IMR-90 (cell line): ENCODE results near the gene ATP5F1D. TPM values are rescaled to one million over a fixed set of nuclear protein-coding genes. Genes with fewer than 3 reads are reported as not detected.

ENCODE experiments used
- ATAC-seq: fragments of 200-7000 bp; cut with Tn5 transposase; 2 replicates; pipeline ENCODE4 v1.9.1; 2020; ENCODE audit warnings: low read depth, mild to moderate bottlenecking, moderate library complexity
- BruUV-seq: library from RNA; stranded (reverse); fragments of 400-500 nt; replicated peaks from 2 replicates; lab custom pipeline; 2021; lab: Mats Ljungman, UMichigan
- CTCF ChIA-PET: fragments of 300-600 bp; formaldehyde crosslinking; extraction: SDS; loops from one replicate; lab custom pipeline; 2021; ENCODE audit warnings: antibody characterized with exemption; lab: Yijun Ruan, JAX
- POLR2A ChIA-PET: fragments of 300-600 bp; sonication (Branson Sonifier 250); formaldehyde crosslinking; loops from one replicate; lab custom pipeline; 2022; ENCODE audit warnings: antibody characterized with exemption; ENCODE audit not compliant: unreplicated experiment; lab: Charles Lee
- DNase-seq: peaks from one replicate; pipeline ENCODE4 v3.0.0; 2013
- H2AFZ ChIP-seq: replicated peaks from 2 replicates; pipeline ENCODE3; 2013; ENCODE audit warnings: low read length, mild to moderate bottlenecking; ENCODE audit not compliant: poor library complexity
- H2AK5ac ChIP-seq: 2 replicates; pipeline ENCODE4 v1.6.1; 2013; ENCODE audit warnings: low read depth, low read length, inconsistent platforms
- H2AK9ac ChIP-seq: replicated peaks from 2 replicates; pipeline ENCODE3; 2013; ENCODE audit warnings: mild to moderate bottlenecking, low read depth, low read length, moderate library complexity; ENCODE audit not compliant: poor library complexity
- H2BK120ac ChIP-seq: 2 replicates; pipeline ENCODE4 v1.6.1; 2013; ENCODE audit warnings: low read depth, low read length, inconsistent platforms
- H2BK15ac ChIP-seq: 3 replicates; pipeline ENCODE4 v1.6.1; 2013; ENCODE audit warnings: low read depth, low read length, inconsistent platforms
- H2BK20ac ChIP-seq: 2 replicates; pipeline ENCODE4 v1.6.1; 2013; ENCODE audit warnings: low read depth, mild to moderate bottlenecking, inconsistent platforms, low read length, moderate library complexity
- H2BK5ac ChIP-seq: 2 replicates; pipeline ENCODE4 v1.6.1; 2013; ENCODE audit warnings: mild to moderate bottlenecking, low read depth, low read length, inconsistent platforms; ENCODE audit not compliant: poor library complexity, severe bottlenecking
- H3K14ac ChIP-seq: replicated peaks from 2 replicates; pipeline ENCODE4 v1.6.1; 2013; ENCODE audit warnings: low read depth, low read length, inconsistent platforms
- H3K18ac ChIP-seq: 2 replicates; pipeline ENCODE4 v1.6.1; 2013; ENCODE audit warnings: low read depth, low read length, control low read depth
- H3K23ac ChIP-seq: 2 replicates; pipeline ENCODE4 v1.6.1; 2013; ENCODE audit warnings: low read depth, low read length, inconsistent platforms
- H3K27ac ChIP-seq: 2 replicates; pipeline ENCODE4 v1.5.1; 2013; ENCODE audit warnings: mild to moderate bottlenecking, control low read depth, low read length; ENCODE audit not compliant: insufficient read depth
- H3K27me3 ChIP-seq: 2 replicates; pipeline ENCODE4 v1.6.1; 2013; ENCODE audit warnings: low read length; ENCODE audit not compliant: control insufficient read depth, insufficient read depth
- H3K36me3 ChIP-seq: 2 replicates; pipeline ENCODE4 v1.6.1; 2013; ENCODE audit warnings: low read length, mixed read lengths; ENCODE audit not compliant: control insufficient read depth, insufficient read depth
- H3K4ac ChIP-seq: 2 replicates; pipeline ENCODE4 v1.6.1; 2013; ENCODE audit warnings: low read depth, low read length, inconsistent platforms
- H3K4me1 ChIP-seq: 2 replicates; pipeline ENCODE4 v1.6.1; 2013; ENCODE audit warnings: low read length, mixed read lengths; ENCODE audit not compliant: control insufficient read depth, insufficient read depth
- H3K4me2 ChIP-seq: 2 replicates; pipeline ENCODE4 v1.6.1; 2013; ENCODE audit warnings: low read depth, mild to moderate bottlenecking, control low read depth, low read length, moderate library complexity
- H3K4me3 ChIP-seq: 2 replicates; pipeline ENCODE4 v1.5.1; 2013; ENCODE audit warnings: low read depth, mild to moderate bottlenecking, control low read depth, low read length, moderate library complexity; ENCODE audit not compliant: insufficient read depth
- H3K56ac ChIP-seq: 2 replicates; pipeline ENCODE4 v1.6.1; 2013; ENCODE audit warnings: low read length, inconsistent platforms; ENCODE audit not compliant: insufficient read depth; ENCODE audit errors: extremely low read depth
- H3K79me1 ChIP-seq, 2 experiments: 2 replicates each; pipeline ENCODE4 v1.6.1; 2013; ENCODE audit warnings: low read length in 2 of 2, inconsistent platforms in 1 of 2, low read depth in 1 of 2
- H3K9ac ChIP-seq: 2 replicates; pipeline ENCODE4 v1.6.1; 2013; ENCODE audit warnings: low read depth, low read length, control low read depth
- H3K9me1 ChIP-seq: 2 replicates; pipeline ENCODE4 v1.6.1; 2013; ENCODE audit warnings: low read length, inconsistent platforms; ENCODE audit not compliant: insufficient read depth
- H3K9me3 ChIP-seq: 2 replicates; pipeline ENCODE4 v1.6.1; 2013; ENCODE audit warnings: low read length; ENCODE audit not compliant: control insufficient read depth, insufficient read depth
- H4K20me1 ChIP-seq: 2 replicates; pipeline ENCODE4 v1.6.1; 2013; ENCODE audit warnings: low read length, inconsistent platforms; ENCODE audit not compliant: insufficient read depth
- H4K5ac ChIP-seq: 2 replicates; pipeline ENCODE4 v1.6.1; 2013; ENCODE audit warnings: mild to moderate bottlenecking, low read depth, low read length, control low read depth
- H4K8ac ChIP-seq, 2 experiments: 2 replicates each; pipeline ENCODE4 v1.6.1; 2013; ENCODE audit warnings: low read depth in 2 of 2, low read length in 2 of 2, control low read depth in 1 of 2, inconsistent platforms in 1 of 2
- H4K91ac ChIP-seq: 2 replicates; pipeline ENCODE4 v1.6.1; 2013; ENCODE audit warnings: low read depth, low read length, inconsistent platforms; ENCODE audit not compliant: insufficient read depth
- BHLHE40 ChIP-seq: fragments of 150-350 bp; IDR thresholded peaks from 2 replicates; pipeline ENCODE4 v1.6.1; 2016; ENCODE audit warnings: mild to moderate bottlenecking, low read depth, low read length
- CEBPB ChIP-seq: IDR thresholded peaks from 2 replicates; pipeline ENCODE4 v1.6.1; 2012; ENCODE audit warnings: low read depth, low read length, improper control_type of control experiment
- CHD1 ChIP-seq: IDR thresholded peaks from 2 replicates; pipeline ENCODE4 v1.6.1; 2012; ENCODE audit warnings: low read depth, low read length, improper control_type of control experiment
- FOS ChIP-seq: fragments of 150-350 bp; IDR thresholded peaks from 2 replicates; pipeline ENCODE4 v1.6.1; 2016; ENCODE audit warnings: low read depth, low read length
- MAFK ChIP-seq: IDR thresholded peaks from 2 replicates; pipeline ENCODE4 v1.6.1; 2012; ENCODE audit warnings: low read depth, low read length, improper control_type of control experiment
- MAZ ChIP-seq: IDR thresholded peaks from 2 replicates; pipeline ENCODE4 v1.6.1; 2012; ENCODE audit warnings: low read depth, mild to moderate bottlenecking, low read length, improper control_type of control experiment, moderate library complexity, borderline replicate concordance
- MXI1 ChIP-seq: IDR thresholded peaks from 2 replicates; pipeline ENCODE4 v1.6.1; 2012; ENCODE audit warnings: low read depth, mild to moderate bottlenecking, low read length, moderate library complexity, borderline replicate concordance
- NFE2L2 ChIP-seq: fragments of 150-350 bp; IDR thresholded peaks from 2 replicates; pipeline ENCODE4 v1.6.1; 2016; ENCODE audit warnings: low read depth, mild to moderate bottlenecking, low read length
- POLR2A ChIP-seq: IDR thresholded peaks from 2 replicates; pipeline ENCODE4 v1.6.1; 2012; ENCODE audit warnings: mild to moderate bottlenecking, low read depth, low read length
- RAD21 ChIP-seq: IDR thresholded peaks from 2 replicates; pipeline ENCODE4 v1.6.1; 2012; ENCODE audit warnings: low read length, improper control_type of control experiment
- RCOR1 ChIP-seq: IDR thresholded peaks from 2 replicates; pipeline ENCODE4 v1.6.1; 2012; ENCODE audit warnings: mild to moderate bottlenecking, low read length, improper control_type of control experiment; ENCODE audit not compliant: insufficient replicate concordance
- RFX5 ChIP-seq: IDR thresholded peaks from 2 replicates; pipeline ENCODE4 v1.8.0; 2012; ENCODE audit warnings: low read depth, mild to moderate bottlenecking, low read length, moderate library complexity
- SMC3 ChIP-seq: fragments of 150-350 bp; IDR thresholded peaks from 2 replicates; pipeline ENCODE4 v1.6.1; 2016; ENCODE audit warnings: low read depth, mild to moderate bottlenecking, antibody characterized with exemption, low read length, moderate library complexity
- WGBS, 2 experiments: methylation state at CpG; one replicate each; pipeline versions ENCODE4 v1.1.5 to v1.1.7; 2013; ENCODE audit warnings: missing lambda C conversion rate in 2 of 2; ENCODE audit not compliant: insufficient read length in 1 of 2; ENCODE audit errors: extremely low coverage in 2 of 2; 5-methylcytosine and 5-hydroxymethylcytosine counted together
- dilution Hi-C: fragments of 300-500 bp; cut with HindIII; formaldehyde crosslinking; loops from one replicate; pipeline ENCODE4 v1.14.3; 2018; ENCODE audit warnings: low sequenced_read_pairs; ENCODE audit not compliant: unreplicated experiment
- in situ Hi-C: fragments of 300-500 bp; cut with MboI; formaldehyde crosslinking; loops from 3 replicates; pipeline ENCODE4 v1.14.3; 2019; ENCODE audit warnings: low sequenced_read_pairs, inconsistent platforms, mixed read lengths
- intact Hi-C: fragments of 100-400 bp; cut with micrococcal nuclease; formaldehyde crosslinking; loops from 2 replicates; pipeline ENCODE4 v1.10.0; 2022
- polyA plus RNA-seq, 3 experiments: library from polyadenylated mRNA; depleted of rRNA; stranded (reverse); fragments of >200 nt; gene quantifications; 2 replicates each; pipeline ENCODE4 v1.2.3, GENCODE V29; 2012; ENCODE audit warnings: low replicate concordance in 1 of 3
- total RNA-seq: library from RNA; depleted of rRNA; stranded (reverse); fragments of >200 nt; gene quantifications from 2 replicates; pipeline ENCODE4 v1.2.3, GENCODE V29; 2012
- TF ChIP-seq, protein P1 (sequence below): fragments of 150-350 bp; IDR thresholded peaks from 2 replicates; pipeline ENCODE4 v1.6.1; 2016; ENCODE audit warnings: low read depth, mild to moderate bottlenecking, low read length, moderate library complexity, borderline replicate concordance
- TF ChIP-seq, protein P2 (sequence below): fragments of 150-350 bp; IDR thresholded peaks from 2 replicates; pipeline ENCODE4 v1.6.1; 2017; ENCODE audit warnings: mild to moderate bottlenecking, antibody characterized with exemption, low read length, low read depth

ATP5F1D gene
- total and polyA plus RNA-seq, 2 of the 4 experiments (the other 2 are of a cell fraction), result 7.3 to 140 TPM

DNA sequence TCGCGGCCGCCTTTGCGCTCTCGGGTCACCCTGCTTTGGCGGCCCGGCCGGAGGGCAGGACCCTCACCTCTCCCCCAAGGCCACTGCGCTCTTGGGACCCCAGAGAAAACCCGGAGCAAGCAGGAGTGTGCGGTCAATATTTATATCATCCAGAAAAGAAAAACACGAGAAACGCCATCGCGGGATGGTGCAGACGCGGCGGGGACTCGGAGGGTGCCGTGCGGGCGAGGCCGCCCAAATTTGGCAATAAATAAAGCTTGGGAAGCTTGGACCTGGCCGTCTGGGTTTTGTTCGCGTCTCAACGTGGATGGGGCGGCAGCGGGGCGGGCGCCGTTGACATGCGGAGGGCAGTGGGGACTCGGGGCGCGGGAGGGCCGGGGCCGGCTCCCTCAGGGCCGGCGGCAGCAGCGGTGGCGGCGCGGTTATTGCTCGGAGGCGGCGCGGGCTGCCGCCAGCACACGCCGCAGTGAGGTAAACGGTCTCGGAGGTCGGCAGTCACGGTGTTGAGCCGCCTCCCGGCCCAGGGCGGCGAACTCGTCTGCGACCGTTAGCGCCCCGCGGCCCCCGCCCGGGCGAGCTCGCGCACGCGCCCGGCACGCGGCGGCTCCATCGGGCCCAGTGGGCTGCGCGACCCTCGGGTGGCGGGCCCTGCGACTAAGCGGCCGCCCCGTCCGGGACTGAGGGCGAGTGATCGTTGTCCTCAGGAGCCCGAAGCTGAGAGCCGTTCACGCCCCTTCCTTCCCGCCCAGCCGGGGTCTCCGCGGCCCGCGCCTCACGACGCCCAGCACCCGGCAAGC is 13.2 kb upstream of the ATP5F1D start:
- no peak overlapping the region for H3K27ac ChIP-seq
- in situ Hi-C loops, result no loop called here
- no peak overlapping the region for H3K18ac ChIP-seq
- peaks cover 12% of the 10 kb centered on the region for H3K4me1 ChIP-seq
- H2AK9ac ChIP-seq, result no peak overlapping the region
- intact Hi-C loops, result no loop called here
- no peak overlapping the region for H3K14ac ChIP-seq
- no peak overlapping the region for H2BK5ac ChIP-seq
- H3K9me3 ChIP-seq, result no peaks in the 10 kb centered on the region
- H3K9me1 ChIP-seq, result no peaks in the 10 kb centered on the region
- H4K20me1 ChIP-seq, result peaks cover 28% of the 10 kb centered on the region
- no peak overlapping the region for H2BK120ac ChIP-seq
- no peak overlapping the region for H2AK5ac ChIP-seq
- H2AFZ ChIP-seq, result no peak overlapping the region
- H3K9ac ChIP-seq, result no peak overlapping the region
- WGBS, 2 experiments, result 97% methylated on average over 68 of the region's 100 CpGs; no CpG with 5 or more reads in 1 of the 2 experiments
- peaks cover 0 to 24% of the 10 kb centered on the region in 2 experiments; a peak in 2 of 4 replicates for H3K79me1 ChIP-seq
- no peak overlapping the region for H2BK20ac ChIP-seq
- ATAC-seq, result no peak
- H3K4me3 ChIP-seq, result no peak overlapping the region
- H2BK15ac ChIP-seq, result no peak overlapping the region
- CTCF ChIA-PET, result no interaction called here
- H3K4me2 ChIP-seq, result no peak overlapping the region
- dilution Hi-C loops, result no loop called here
- H3K36me3 ChIP-seq, result peaks cover 52% of the 10 kb centered on the region
- no peak overlapping the region for H4K91ac ChIP-seq
- no peak for DNase-seq
- no peaks in the 10 kb centered on the region for H3K27me3 ChIP-seq
- H3K23ac ChIP-seq, result no peak overlapping the region
- H4K8ac ChIP-seq, result no peak overlapping the region
- POLR2A ChIA-PET, result no interaction called here
- no peak overlapping the region for H3K56ac ChIP-seq
- no peak overlapping the region for H3K4ac ChIP-seq
- no peak overlapping the region for H4K5ac ChIP-seq
- no TSS peak for BruUV-seq
- TF ChIP-seq MXI1 (no peak), MAFK (no peak), SMC3 (no peak), BHLHE40 (no peak), POLR2A (no peak), FOS (no peak), RAD21 (no peak), RFX5 (no peak), NFE2L2 (no peak), MAZ (no peak), CEBPB (no peak), RCOR1 (no peak), CHD1 (no peak)
- TF ChIP-seq, protein P1, sequence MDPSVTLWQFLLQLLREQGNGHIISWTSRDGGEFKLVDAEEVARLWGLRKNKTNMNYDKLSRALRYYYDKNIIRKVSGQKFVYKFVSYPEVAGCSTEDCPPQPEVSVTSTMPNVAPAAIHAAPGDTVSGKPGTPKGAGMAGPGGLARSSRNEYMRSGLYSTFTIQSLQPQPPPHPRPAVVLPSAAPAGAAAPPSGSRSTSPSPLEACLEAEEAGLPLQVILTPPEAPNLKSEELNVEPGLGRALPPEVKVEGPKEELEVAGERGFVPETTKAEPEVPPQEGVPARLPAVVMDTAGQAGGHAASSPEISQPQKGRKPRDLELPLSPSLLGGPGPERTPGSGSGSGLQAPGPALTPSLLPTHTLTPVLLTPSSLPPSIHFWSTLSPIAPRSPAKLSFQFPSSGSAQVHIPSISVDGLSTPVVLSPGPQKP, result no peak
- TF ChIP-seq, protein P2, sequence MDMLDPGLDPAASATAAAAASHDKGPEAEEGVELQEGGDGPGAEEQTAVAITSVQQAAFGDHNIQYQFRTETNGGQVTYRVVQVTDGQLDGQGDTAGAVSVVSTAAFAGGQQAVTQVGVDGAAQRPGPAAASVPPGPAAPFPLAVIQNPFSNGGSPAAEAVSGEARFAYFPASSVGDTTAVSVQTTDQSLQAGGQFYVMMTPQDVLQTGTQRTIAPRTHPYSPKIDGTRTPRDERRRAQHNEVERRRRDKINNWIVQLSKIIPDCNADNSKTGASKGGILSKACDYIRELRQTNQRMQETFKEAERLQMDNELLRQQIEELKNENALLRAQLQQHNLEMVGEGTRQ, result no peak
